ENCODE data around the gene USP36. TPM values are rescaled to one million over a fixed set of nuclear protein-coding genes. Genes with fewer than 3 reads are reported as not detected.
A peak's percentile ranks its signal among the peaks of the same experiment; 100 is the strongest.

Gene USP36
- total and polyA plus RNA-seq, 9 of the 15 experiments (the other 6 are each of a cell fraction or from before 2014, with no cell fraction given) = 6.4 to 72.8 (median 22.5) TPM

- no peak for TF ChIP-seq ZNF583 (CRISPR knock-in tag; IDR thresholded peaks at IDR 0.05)
- TF ChIP-seq TGIF2 (CRISPR knock-in tag; IDR thresholded peaks at IDR 0.05) = no peak
- no peak for TF ChIP-seq CBX1 (IDR thresholded peaks at IDR 0.05; ENCODE audit: low read depth)
- TF ChIP-seq, protein P1, sequence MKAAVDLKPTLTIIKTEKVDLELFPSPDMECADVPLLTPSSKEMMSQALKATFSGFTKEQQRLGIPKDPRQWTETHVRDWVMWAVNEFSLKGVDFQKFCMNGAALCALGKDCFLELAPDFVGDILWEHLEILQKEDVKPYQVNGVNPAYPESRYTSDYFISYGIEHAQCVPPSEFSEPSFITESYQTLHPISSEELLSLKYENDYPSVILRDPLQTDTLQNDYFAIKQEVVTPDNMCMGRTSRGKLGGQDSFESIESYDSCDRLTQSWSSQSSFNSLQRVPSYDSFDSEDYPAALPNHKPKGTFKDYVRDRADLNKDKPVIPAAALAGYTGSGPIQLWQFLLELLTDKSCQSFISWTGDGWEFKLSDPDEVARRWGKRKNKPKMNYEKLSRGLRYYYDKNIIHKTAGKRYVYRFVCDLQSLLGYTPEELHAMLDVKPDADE (conservative IDR thresholded peaks at IDR 0.05; ENCODE audit: control insufficient read depth, low read depth, low read length) = no peak
- no peak for TF ChIP-seq TCF15 (CRISPR knock-in tag; IDR thresholded peaks at IDR 0.05)
- no peak for TF ChIP-seq RB1 (IDR thresholded peaks at IDR 0.05; ENCODE audit: low read depth)
- peak; percentile 60 for TF ChIP-seq CBFA2T2 (conservative IDR thresholded peaks at IDR 0.05)
- no peak for TF ChIP-seq RFX5 (IDR thresholded peaks at IDR 0.05; ENCODE audit: low read depth, low read length)
- 0 out of 2 replicates have a peak, but pooled peaks have one; percentile 52 for TF ChIP-seq SMARCE1 (IDR thresholded peaks at IDR 0.05)
- peak; percentile 38; the same call in 1 of the 2 replicates for TF ChIP-seq C11orf30 (IDR thresholded peaks at IDR 0.05; ENCODE audit: low read depth)
- TF ChIP-seq ZNF764 (CRISPR knock-in tag; IDR thresholded peaks at IDR 0.05; ENCODE audit: low read depth) = no peak
- peak; percentile 49; the same call in 1 of the 2 replicates for TF ChIP-seq BHLHE40 (IDR thresholded peaks at IDR 0.05; ENCODE audit: low read length)
- TF ChIP-seq, protein P2, sequence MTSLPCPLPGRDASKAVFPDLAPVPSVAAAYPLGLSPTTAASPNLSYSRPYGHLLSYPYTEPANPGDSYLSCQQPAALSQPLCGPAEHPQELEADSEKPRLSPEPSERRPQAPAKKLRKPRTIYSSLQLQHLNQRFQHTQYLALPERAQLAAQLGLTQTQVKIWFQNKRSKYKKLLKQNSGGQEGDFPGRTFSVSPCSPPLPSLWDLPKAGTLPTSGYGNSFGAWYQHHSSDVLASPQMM (CRISPR knock-in tag; IDR thresholded peaks at IDR 0.05) = no peak
- no peak for TF ChIP-seq TAF9B (IDR thresholded peaks at IDR 0.05; ENCODE audit: partially characterized antibody)
- no peak for TF ChIP-seq POU5F1 (IDR thresholded peaks at IDR 0.05; ENCODE audit: borderline replicate concordance, low read depth, low read length, partially characterized antibody)
- TF ChIP-seq NFE2 (IDR thresholded peaks at IDR 0.05; ENCODE audit: low read depth) = peak; percentile 81
- no peak for TF ChIP-seq SRSF3 (IDR thresholded peaks at IDR 0.05; ENCODE audit: insufficient read depth, low read length)
- TF ChIP-seq HDAC1 (IDR thresholded peaks at IDR 0.05) = no peak
- no peak for TF ChIP-seq NR4A1 (CRISPR knock-in tag; IDR thresholded peaks at IDR 0.05)
- no peak for TF ChIP-seq NR4A1 (tag; IDR thresholded peaks at IDR 0.05)
- no peak for TF ChIP-seq ZNF511 (CRISPR knock-in tag; IDR thresholded peaks at IDR 0.05)
- TF ChIP-seq SP2 (IDR thresholded peaks at IDR 0.05; ENCODE audit: extremely low read depth, low read depth, low read length, poor library complexity, severe bottlenecking) = no peak
- TF ChIP-seq YBX1 (IDR thresholded peaks at IDR 0.05) = no peak
- no peak for TF ChIP-seq ELF1 (tag; IDR thresholded peaks at IDR 0.05)
- TF ChIP-seq, protein P3, sequence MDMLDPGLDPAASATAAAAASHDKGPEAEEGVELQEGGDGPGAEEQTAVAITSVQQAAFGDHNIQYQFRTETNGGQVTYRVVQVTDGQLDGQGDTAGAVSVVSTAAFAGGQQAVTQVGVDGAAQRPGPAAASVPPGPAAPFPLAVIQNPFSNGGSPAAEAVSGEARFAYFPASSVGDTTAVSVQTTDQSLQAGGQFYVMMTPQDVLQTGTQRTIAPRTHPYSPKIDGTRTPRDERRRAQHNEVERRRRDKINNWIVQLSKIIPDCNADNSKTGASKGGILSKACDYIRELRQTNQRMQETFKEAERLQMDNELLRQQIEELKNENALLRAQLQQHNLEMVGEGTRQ (CRISPR knock-in tag; IDR thresholded peaks at IDR 0.05) = no peak
- no peak for TF ChIP-seq DIDO1 (tag; IDR thresholded peaks at IDR 0.05; ENCODE audit: low read depth)
- TF ChIP-seq PCBP1 (IDR thresholded peaks at IDR 0.05; ENCODE audit: low read depth, low read length, poor library complexity, severe bottlenecking) = no peak
- no peak for TF ChIP-seq ZNF12 (CRISPR knock-in tag; IDR thresholded peaks at IDR 0.05)
- TF ChIP-seq ZFX (CRISPR knock-in tag; IDR thresholded peaks at IDR 0.05) = no peak
These were observed 53.2 kb downstream of the USP36 start (continued) for GRCh38 chr17:78787444-78787843.

Data from K562 (cell line).